Gastroesophageal sphincter (tissue), 3 donors: ENCODE data around the gene ZNF492.

Source experiments
- CTCF ChIP-seq, 4 experiments: fragments of 200-600 bp in 2 of 4; fragments of 450-650 bp in 2 of 4; sonication (generic) in 1 of 4; IDR thresholded peaks; one replicate each; pipeline ENCODE4 v1.5.1; 2017 to 2019; ENCODE audit warnings: antibody characterized with exemption in 4 of 4, mild to moderate bottlenecking in 2 of 4, moderate library complexity in 2 of 4
- POLR2A ChIP-seq, 2 donors: fragments of 450-650 bp; IDR thresholded peaks; one replicate each; pipeline ENCODE4 v1.6.1; 2017; ENCODE audit warnings: antibody characterized with exemption in 2 of 2, mild to moderate bottlenecking in 2 of 2, moderate library complexity in 1 of 2
- POLR2AphosphoS5 ChIP-seq: sonication (generic); formaldehyde crosslinking; IDR thresholded peaks from one replicate; pipeline ENCODE4 v1.6.1; 2017; ENCODE audit warnings: antibody characterized with exemption

DNA sequence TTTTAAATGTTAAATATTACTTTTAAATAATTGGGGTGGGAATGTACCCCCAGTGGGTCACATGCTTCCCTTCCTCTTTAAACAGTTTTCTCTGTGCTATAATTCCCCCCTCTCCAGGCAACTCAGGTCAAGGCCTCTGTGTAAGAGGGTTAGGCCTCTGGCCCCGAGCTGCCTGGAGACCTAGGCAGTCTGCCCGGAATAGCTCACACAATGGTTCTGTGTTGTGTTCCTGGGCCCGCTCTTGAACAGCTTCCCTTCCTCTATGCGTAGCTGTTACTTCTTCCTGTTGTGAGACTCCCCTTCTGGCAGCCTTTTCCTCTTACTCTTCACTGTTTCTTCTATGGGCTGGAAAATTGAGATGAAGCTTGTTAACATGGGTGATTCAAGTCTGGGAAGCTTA is 14.8 kb upstream of the ZNF492 start:
- TF ChIP-seq POLR2AphosphoS5 (no peak), POLR2A (IDR thresholded peaks at IDR 0.05) (no peak), CTCF (IDR thresholded peaks at IDR 0.05) (no peak)
